Kidney (tissue), 14 donors: ENCODE results near the gene SQSTM1. TPM values are rescaled to one million over a fixed set of nuclear protein-coding genes. Genes with fewer than 3 reads are reported as not detected.
A peak's percentile ranks its signal among the peaks of the same experiment; 100 is the strongest.

Source experiments
- DNase-seq, 5 donors: peaks; one replicate each; pipeline ENCODE4 v3.0.0-alpha.2; 2013 to 2020
- FAIRE-seq: peaks from 2 replicates; lab custom pipeline; 2012; peaks lifted over from hg19 to GRCh38; lab: Jason Lieb, UNC
- H3K27ac ChIP-seq, 2 donors: one replicate each; pipeline ENCODE4 v1.7.0; 2013; ENCODE audit warnings: low read depth in 2 of 2, low read length in 2 of 2, inconsistent platforms in 1 of 2
- H3K27me3 ChIP-seq: one replicate; pipeline ENCODE4 v1.7.1; 2013; ENCODE audit warnings: low read length, inconsistent platforms; ENCODE audit not compliant: control insufficient read depth, insufficient read depth
- H3K36me3 ChIP-seq, 3 donors: one replicate each; pipeline versions ENCODE4 v1.7.0 to v1.7.1; 2013; ENCODE audit warnings: low read length in 3 of 3, control low read depth in 1 of 3, inconsistent platforms in 1 of 3; ENCODE audit not compliant: insufficient read depth in 3 of 3, control insufficient read depth in 2 of 3
- H3K4me1 ChIP-seq, 3 donors: one replicate each; pipeline versions ENCODE4 v1.7.0 to v1.7.1; 2013; ENCODE audit warnings: low read length in 3 of 3, inconsistent platforms in 1 of 3, low read depth in 1 of 3; ENCODE audit not compliant: control insufficient read depth in 2 of 3, insufficient read depth in 2 of 3
- H3K4me3 ChIP-seq, 3 donors: one replicate each; pipeline versions ENCODE4 v1.7.0 to v1.8.1; 2013; ENCODE audit warnings: low read length in 3 of 3, control low read depth in 1 of 3, inconsistent platforms in 1 of 3
- H3K9ac ChIP-seq, 3 donors: one replicate each; pipeline versions ENCODE4 v1.7.0 to v1.7.1; 2013; ENCODE audit warnings: low read length in 3 of 3, control low read depth in 1 of 3, inconsistent platforms in 1 of 3
- H3K9me3 ChIP-seq, 3 donors: one replicate each; pipeline versions ENCODE4 v1.7.0 to v1.7.1; 2013; ENCODE audit warnings: low read length in 3 of 3, control low read depth in 1 of 3, inconsistent platforms in 1 of 3; ENCODE audit not compliant: control insufficient read depth in 2 of 3, insufficient read depth in 1 of 3
- intact Hi-C: fragments of 100-400 bp; cut with DNase I; formaldehyde crosslinking; loops from one replicate; pipeline ENCODE4 v1.11.1; 2022
- polyA plus RNA-seq: library from polyadenylated mRNA; stranded (reverse); fragments of 350-450 nt; fragmentation: Illumina TruSeq; extraction: RNeasy Lipid Tissue Mini Kit (QIAGEN cat#74804); gene quantifications from one replicate; pipeline ENCODE4 v1.2.3, GENCODE V29; 2014; ENCODE audit warnings: low read depth, low replicate concordance; ENCODE audit not compliant: insufficient read depth
- total RNA-seq: library from RNA; stranded (reverse); fragmentation: NEBNext Ultra II Directional; extraction: Animal tissue kit (Norgen Biotek cat#: 25700); gene quantifications from one replicate; pipeline ENCODE4 v1.2.1, GENCODE V29; 2021
- TF ChIP-seq, protein P1 (sequence below): IDR thresholded peaks from 3 replicates; pipeline ENCODE4 v1.5.1; 2012; ENCODE audit warnings: mild to moderate bottlenecking, moderate library complexity, borderline replicate concordance; ENCODE audit not compliant: insufficient read depth; ENCODE audit errors: extremely low read depth
- donor health status: control.
- donor health status: control.
- donor health status: control.
- donor health status: control.
- donor health status: control.
- donor health status: DM: yes; HTN: yes; CAD: no.
- donor health status: Normal renal cell carcinoma (clear cell type).

SQSTM1 gene
- total and polyA plus RNA-seq, 2 donors from 2014 or later, result 249 to 309 TPM

DNA sequence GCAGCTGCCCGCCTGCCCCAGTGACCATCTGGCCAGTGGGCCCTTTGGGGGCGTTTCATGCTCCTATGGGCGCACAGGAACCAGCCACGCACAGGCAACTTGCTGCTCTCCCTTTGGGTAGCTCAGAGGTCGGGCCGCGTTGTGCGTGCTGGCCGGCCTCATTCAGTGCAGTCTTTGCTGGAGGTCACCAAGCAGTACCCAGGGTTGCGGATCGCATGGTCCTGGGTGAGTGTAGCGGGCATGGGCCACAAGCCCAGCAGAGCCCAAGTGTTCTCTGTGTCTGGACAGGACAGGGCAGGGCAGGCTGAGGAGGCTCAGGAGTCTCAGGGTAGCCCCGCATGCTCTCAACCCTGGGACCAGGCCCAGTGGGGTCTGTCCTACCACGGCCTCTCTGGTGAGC is 47.8 kb downstream of the SQSTM1 start:
- H3K4me3 ChIP-seq, result no peak overlapping the region
- no peak overlapping the region for H3K27ac ChIP-seq
- FAIRE-seq (no peak), DNase-seq (peak in 1 of 5 donors; percentile 51)
- H3K4me1 ChIP-seq, result peaks cover 0 to 2% (median 0%) of the 10 kb centered on the region in 3 donors
- TF ChIP-seq, protein P1, sequence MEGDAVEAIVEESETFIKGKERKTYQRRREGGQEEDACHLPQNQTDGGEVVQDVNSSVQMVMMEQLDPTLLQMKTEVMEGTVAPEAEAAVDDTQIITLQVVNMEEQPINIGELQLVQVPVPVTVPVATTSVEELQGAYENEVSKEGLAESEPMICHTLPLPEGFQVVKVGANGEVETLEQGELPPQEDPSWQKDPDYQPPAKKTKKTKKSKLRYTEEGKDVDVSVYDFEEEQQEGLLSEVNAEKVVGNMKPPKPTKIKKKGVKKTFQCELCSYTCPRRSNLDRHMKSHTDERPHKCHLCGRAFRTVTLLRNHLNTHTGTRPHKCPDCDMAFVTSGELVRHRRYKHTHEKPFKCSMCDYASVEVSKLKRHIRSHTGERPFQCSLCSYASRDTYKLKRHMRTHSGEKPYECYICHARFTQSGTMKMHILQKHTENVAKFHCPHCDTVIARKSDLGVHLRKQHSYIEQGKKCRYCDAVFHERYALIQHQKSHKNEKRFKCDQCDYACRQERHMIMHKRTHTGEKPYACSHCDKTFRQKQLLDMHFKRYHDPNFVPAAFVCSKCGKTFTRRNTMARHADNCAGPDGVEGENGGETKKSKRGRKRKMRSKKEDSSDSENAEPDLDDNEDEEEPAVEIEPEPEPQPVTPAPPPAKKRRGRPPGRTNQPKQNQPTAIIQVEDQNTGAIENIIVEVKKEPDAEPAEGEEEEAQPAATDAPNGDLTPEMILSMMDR, result no peak
- H3K9me3 ChIP-seq, result no peaks in the 10 kb centered on the region
- peaks cover 2 to 17% (median 14%) of the 10 kb centered on the region in 3 donors for H3K36me3 ChIP-seq
- no peak overlapping the region for H3K9ac ChIP-seq
- intact Hi-C loops, result no loop called here
- no peaks in the 10 kb centered on the region for H3K27me3 ChIP-seq

DNA sequence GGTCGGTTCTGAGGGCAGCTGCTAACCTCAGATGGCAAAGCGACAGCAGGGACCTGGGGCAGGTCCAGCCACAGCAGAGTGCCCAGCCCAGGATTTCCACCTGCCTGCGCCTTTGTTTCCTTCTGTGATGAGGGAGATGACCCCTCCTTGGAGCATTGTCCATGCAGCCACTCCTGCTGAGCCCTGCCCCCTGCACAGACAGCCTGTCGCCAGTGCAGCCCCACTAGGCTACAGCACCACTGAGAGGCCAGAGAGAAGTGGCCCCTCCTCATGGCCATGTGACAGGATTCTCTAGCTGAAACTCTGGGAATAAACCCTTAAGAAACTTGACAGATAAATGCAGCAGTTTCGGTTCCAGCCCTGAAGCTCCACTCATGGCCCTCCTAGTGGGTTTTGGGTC is 48.4 kb downstream of the SQSTM1 start:
- intact Hi-C loops, result no loop called here
- no peaks in the 10 kb centered on the region for H3K9me3 ChIP-seq
- peaks cover 0 to 2% (median 0%) of the 10 kb centered on the region in 3 donors for H3K4me1 ChIP-seq
- H3K36me3 ChIP-seq, result peaks cover 2 to 16% (median 11%) of the 10 kb centered on the region in 3 donors
- H3K9ac ChIP-seq, result no peak overlapping the region
- no peak overlapping the region for H3K27ac ChIP-seq
- no peak overlapping the region for H3K4me3 ChIP-seq
- no peaks in the 10 kb centered on the region for H3K27me3 ChIP-seq
- TF ChIP-seq, protein P1, result no peak
- peak in 1 of 5 donors; percentile 53 for DNase-seq
- FAIRE-seq, result no peak

DNA sequence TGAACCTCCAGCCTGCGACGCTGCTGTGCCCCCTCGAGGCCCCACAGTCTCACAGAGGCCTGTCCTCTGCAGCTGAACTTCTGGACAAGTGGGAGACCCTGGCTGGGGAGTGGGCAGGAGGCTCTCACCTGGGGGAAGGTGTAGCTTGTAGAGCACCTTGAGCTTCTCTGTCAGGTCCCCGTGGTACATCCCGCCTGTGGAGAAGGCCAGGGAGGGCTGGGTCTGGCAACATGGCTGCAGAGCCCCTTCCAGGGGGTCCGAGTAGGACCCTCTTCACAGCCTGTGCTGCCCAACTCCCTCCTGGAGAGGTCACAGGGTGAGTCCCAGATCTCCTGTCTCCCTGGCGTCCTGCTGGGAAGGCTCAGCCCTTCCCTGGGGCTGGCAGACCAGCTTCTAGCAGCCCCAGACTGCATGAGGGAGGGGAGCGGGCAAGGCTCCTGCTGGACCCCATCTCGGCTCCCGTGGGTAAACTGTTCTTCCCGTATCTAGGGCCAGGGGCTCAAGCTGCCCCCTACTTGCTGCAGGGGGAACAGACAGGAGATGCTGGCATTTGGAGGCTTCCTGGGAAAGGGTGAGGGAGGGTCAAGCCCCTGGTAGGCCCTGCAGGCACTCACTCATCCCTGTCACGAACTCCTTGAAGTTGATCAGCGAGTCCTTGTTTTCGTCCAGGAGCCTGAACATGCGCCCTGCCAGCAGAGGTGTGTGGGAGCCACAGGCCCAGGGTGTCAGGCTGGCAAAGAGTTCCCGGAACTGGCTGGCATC is 49.1 kb downstream of the SQSTM1 start:
- peaks cover 0 to 2% (median 0%) of the 10 kb centered on the region in 3 donors for H3K4me1 ChIP-seq
- TF ChIP-seq, protein P1, result no peak
- H3K27me3 ChIP-seq, result no peaks in the 10 kb centered on the region
- H3K9me3 ChIP-seq, result no peaks in the 10 kb centered on the region
- H3K36me3 ChIP-seq, result peaks cover 2 to 16% (median 14%) of the 10 kb centered on the region in 3 donors
- no peak overlapping the region for H3K4me3 ChIP-seq
- no peak overlapping the region for H3K9ac ChIP-seq
- intact Hi-C loops, result no loop called here
- DNase-seq, result peak in 2 of 5 donors; percentile 38 to 74
- no peak for FAIRE-seq
- no peak overlapping the region for H3K27ac ChIP-seq
